ENCODE results near the gene OSCP1. TPM values are rescaled to one million over a fixed set of nuclear protein-coding genes. Genes with fewer than 3 reads are reported as not detected.

Gene OSCP1
- polyA plus RNA-seq, 1 donor (not counting 4 experiments of a cell fraction or from before 2014, with no cell fraction given), result 9.5 TPM

GRCh38 chr1:36392836-36393235, 57.4 kb downstream of the OSCP1 start:
- DNase-seq (ENCODE audit: low read depth, low spot score) (no peak), FAIRE-seq (no peak)
- Histone ChIP-seq H3K27me3 (ENCODE audit: control insufficient read depth, extremely low read depth, insufficient read depth, low read length) (no peaks in the 10 kb centered on the region), H3K79me2 (ENCODE audit: control insufficient read depth, insufficient read depth, low read length) (peaks cover 17% of the 10 kb centered on the region), H3K9ac (ENCODE audit: control insufficient read depth, extremely low read depth, insufficient read depth, low read length) (no peak overlapping the region), H3K4me3 (ENCODE audit: control insufficient read depth in 2 of 3, extremely low read depth in 1 of 3, insufficient read depth in 2 of 3, low read depth in 1 of 3, low read length in 3 of 3) (no peak overlapping the region), H3K9me1 (ENCODE audit: control insufficient read depth, extremely low read depth, insufficient read depth, low read length) (no peaks in the 10 kb centered on the region), H3K36me3 (ENCODE audit: control insufficient read depth in 2 of 2, extremely low read depth in 1 of 2, insufficient read depth in 2 of 2, low read length in 2 of 2) (peaks cover 16% of the 10 kb centered on the region in 2 experiments), H3K4me1 (ENCODE audit: control insufficient read depth, extremely low read depth, insufficient read depth, low read length) (peaks cover 5% of the 10 kb centered on the region), H3K27ac (ENCODE audit: control insufficient read depth, insufficient read depth, low read length) (no peak overlapping the region), H3K9me3 (ENCODE audit: control insufficient read depth, low read depth, low read length) (no peaks in the 10 kb centered on the region), H2AFZ (ENCODE audit: control insufficient read depth, low read length) (no peak overlapping the region), H3K4me2 (ENCODE audit: control insufficient read depth, extremely low read depth, insufficient read depth, low read depth, low read length) (no peak overlapping the region), H4K20me1 (ENCODE audit: control insufficient read depth, extremely low read depth, insufficient read depth, low read length) (no peaks in the 10 kb centered on the region)
- no peak for TF ChIP-seq EZH2 (IDR thresholded peaks at IDR 0.05; ENCODE audit: low read length)
- no peak for TF ChIP-seq CTCF (optimal IDR thresholded peaks at IDR 0.05 in 1 of 3, IDR thresholded peaks at IDR 0.05 in 1 of 3, conservative IDR thresholded peaks at IDR 0.05 in 1 of 3; ENCODE audit: extremely low read depth in 1 of 3, insufficient read depth in 2 of 3, low read length in 3 of 3)
- dilution Hi-C loops (cut with MboI; ENCODE audit: extremely low pct_ligation_motif_present, low sequenced_read_pairs), result no loop called here

- Histone ChIP-seq H3K4me1 (ENCODE audit: control insufficient read depth, extremely low read depth, insufficient read depth, low read length) (peaks cover 15% of the 10 kb centered on the region), H3K4me2 (ENCODE audit: control insufficient read depth, extremely low read depth, insufficient read depth, low read depth, low read length) (no peak overlapping the region), H3K36me3 (ENCODE audit: control insufficient read depth in 2 of 2, extremely low read depth in 1 of 2, insufficient read depth in 2 of 2, low read length in 2 of 2) (peaks cover 16% of the 10 kb centered on the region in 2 experiments), H3K79me2 (ENCODE audit: control insufficient read depth, insufficient read depth, low read length) (peaks cover 8% of the 10 kb centered on the region), H3K9me3 (ENCODE audit: control insufficient read depth, low read depth, low read length) (no peaks in the 10 kb centered on the region), H4K20me1 (ENCODE audit: control insufficient read depth, extremely low read depth, insufficient read depth, low read length) (no peaks in the 10 kb centered on the region), H3K4me3 (ENCODE audit: control insufficient read depth in 2 of 3, extremely low read depth in 1 of 3, insufficient read depth in 2 of 3, low read depth in 1 of 3, low read length in 3 of 3) (no peak overlapping the region), H3K9ac (ENCODE audit: control insufficient read depth, extremely low read depth, insufficient read depth, low read length) (no peak overlapping the region), H3K9me1 (ENCODE audit: control insufficient read depth, extremely low read depth, insufficient read depth, low read length) (no peaks in the 10 kb centered on the region), H2AFZ (ENCODE audit: control insufficient read depth, low read length) (no peak overlapping the region), H3K27me3 (ENCODE audit: control insufficient read depth, extremely low read depth, insufficient read depth, low read length) (no peaks in the 10 kb centered on the region), H3K27ac (ENCODE audit: control insufficient read depth, insufficient read depth, low read length) (no peak overlapping the region)
- TF ChIP-seq EZH2 (IDR thresholded peaks at IDR 0.05; ENCODE audit: low read length), result no peak
- no peak for TF ChIP-seq CTCF (optimal IDR thresholded peaks at IDR 0.05 in 1 of 3, IDR thresholded peaks at IDR 0.05 in 1 of 3, conservative IDR thresholded peaks at IDR 0.05 in 1 of 3; ENCODE audit: extremely low read depth in 1 of 3, insufficient read depth in 2 of 3, low read length in 3 of 3)
- FAIRE-seq (no peak), DNase-seq (ENCODE audit: low read depth, low spot score) (no peak)
- dilution Hi-C loops (cut with MboI; ENCODE audit: extremely low pct_ligation_motif_present, low sequenced_read_pairs), result no loop called here
These were observed 59.0 kb downstream of the OSCP1 start for GRCh38 chr1:36391271-36391670.
